Measurements from ENCODE around the gene EXOC6B.
A peak's percentile ranks its signal among the peaks of the same experiment; 100 is the strongest.

The EXOC6B gene

DNA sequence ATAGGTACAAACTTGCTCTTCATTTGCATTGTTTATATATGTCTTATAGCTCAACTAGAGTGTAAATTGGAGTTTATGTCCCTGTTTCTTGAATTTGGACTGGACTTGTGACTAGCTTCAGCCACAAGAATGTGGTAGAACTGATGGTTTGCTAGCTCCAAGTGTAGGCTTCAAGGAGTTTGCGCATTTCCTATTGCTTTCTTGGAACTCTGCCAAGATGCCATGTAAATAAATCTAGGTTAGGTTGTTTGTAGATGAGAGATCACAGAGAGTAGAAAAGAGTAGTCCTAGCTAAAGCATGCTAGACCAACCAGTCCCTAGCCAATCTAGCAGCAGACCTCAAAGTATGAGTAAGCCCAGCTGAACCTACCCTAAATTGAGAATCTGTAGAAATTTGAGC is 495.2 kb downstream of the EXOC6B start:
- no peak for DNase-seq

DNA sequence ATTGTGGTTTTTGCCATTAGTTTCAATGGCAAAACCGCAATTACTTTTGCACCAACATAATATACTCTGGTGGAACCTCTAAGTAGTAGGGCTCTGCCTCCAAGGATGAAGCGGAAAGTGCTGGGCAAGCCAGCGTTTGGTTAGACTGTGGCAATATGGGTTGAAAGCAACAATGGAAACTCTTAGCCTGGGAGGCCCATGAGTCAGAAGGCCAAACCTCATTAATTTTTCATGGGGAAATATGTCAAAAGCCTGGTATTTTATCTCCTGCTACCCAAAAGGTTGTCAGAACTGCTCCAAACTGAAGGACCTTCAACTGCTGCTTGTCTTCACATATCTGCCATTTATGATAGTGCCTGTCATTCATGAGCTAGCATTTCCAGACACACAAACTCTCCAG is 499.1 kb downstream of the EXOC6B start:
- DNase-seq: no peak

GRCh38 chr2:72325592-72326422 is 500.0 kb downstream of the EXOC6B start:
- peak; percentile 11 for DNase-seq

DNA sequence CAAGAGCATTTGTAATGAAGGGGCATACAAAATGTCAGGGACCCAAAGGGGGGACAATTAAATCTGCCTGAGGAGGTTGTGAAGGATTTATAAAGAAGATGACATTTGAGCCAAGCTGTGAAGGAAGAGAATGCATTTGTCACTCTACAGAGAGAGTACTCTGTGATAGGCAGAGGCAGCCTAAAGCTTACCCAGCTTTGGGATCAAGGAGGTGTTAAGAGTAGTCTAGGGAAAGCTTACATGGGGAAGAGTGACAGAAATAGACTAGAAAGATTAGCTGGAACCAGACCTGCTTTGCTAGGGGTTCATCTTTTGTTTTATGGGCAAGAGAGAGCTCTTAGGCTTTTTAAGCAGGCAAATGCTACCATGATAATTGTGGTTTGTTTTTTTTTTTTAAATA is 509.1 kb downstream of the EXOC6B start:
- DNase-seq: no peak

DNA sequence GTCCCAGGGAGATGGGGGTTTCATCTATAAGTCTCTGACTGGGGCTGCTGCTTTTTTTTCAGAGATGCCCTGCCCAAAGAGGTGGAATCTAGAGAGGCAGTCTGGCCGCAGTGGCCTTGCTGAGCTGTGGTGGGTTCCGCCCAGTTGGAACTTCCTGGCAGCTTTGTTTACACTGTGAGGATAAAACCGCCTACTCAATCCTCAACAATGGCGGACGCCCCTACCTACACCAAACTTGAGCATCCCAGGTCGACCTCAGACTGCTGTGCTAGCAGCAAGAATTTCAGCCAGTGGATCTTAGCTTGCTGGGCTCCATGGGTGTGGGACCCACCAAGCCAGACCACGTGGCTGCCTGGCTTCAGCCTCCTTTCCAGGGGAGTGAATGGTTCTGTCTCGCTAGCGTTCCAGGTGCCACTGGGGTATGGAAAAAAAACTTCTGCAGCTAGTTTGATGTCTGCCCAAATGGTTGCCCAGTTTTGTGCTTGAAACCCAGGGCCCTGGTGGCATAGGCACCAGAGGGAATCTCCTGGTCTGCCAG is 525.6 kb downstream of the EXOC6B start:
- no peak for DNase-seq

DNA sequence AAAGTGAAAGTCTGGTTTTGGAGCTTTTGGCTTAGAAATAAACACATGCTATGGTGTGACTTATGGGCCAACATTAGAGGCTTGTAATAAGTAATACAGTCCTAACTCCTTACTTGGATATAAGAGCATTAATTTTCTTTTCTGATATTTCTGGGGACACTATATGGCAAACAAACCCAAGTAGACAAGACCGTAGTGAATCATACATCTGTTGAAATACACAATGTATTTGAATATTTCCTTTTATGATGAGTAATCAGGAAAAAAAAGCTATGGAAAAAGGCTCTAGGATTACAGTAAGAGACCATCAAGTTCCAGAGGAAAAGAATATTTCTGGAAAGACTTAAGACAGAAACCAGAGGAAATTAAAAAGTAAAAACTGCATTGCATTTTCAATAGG is 532.2 kb downstream of the EXOC6B start:
- no peak for DNase-seq

DNA sequence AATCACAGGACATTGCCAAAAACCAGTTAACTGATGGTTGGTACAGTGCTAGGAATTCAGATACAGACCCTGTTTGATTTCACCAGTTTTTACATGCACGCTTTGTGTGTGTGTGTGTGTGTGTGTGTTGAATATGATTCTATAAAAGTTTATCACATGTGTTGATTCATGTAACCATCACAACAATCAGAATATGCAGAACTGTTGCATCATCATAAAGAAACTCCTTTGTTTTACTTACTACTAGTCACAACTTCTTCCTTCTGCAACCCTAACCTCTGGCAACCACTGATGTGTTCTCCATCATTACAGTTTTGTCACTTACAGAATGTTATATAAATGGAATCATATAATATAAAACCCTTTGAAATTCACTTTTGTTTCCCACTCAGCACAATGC is 533.4 kb downstream of the EXOC6B start:
- no peak for DNase-seq

GRCh38 chr2:72291059-72291458 is 534.8 kb downstream of the EXOC6B start:
- no peak for DNase-seq

GRCh38 chr2:72289736-72290135 is 536.1 kb downstream of the EXOC6B start:
- DNase-seq: no peak

GRCh38 chr2:72289283-72289682 is 536.5 kb downstream of the EXOC6B start:
- DNase-seq: no peak

DNA sequence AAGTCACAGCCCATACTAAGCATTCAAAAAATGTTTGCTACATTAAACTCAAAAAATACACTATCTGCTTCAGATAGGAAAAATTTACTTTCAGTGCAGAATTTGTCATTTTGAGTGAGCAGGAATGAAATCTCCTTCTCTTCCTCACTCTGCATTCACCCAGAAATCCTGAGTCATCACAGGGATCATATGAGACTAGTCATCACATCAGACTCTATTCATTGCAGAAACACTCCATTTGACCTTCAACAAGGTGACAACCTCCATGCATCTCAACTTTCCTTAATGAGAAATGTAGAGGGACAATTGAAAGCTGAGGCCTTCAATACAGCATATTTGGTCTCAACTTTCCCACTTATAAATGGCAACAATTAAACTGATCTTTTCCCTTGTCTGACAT is 547.8 kb downstream of the EXOC6B start:
- DNase-seq: no peak

- DNase-seq: no peak
These were observed 549.0 kb downstream of the EXOC6B start for GRCh38 chr2:72276876-72277275.

DNA sequence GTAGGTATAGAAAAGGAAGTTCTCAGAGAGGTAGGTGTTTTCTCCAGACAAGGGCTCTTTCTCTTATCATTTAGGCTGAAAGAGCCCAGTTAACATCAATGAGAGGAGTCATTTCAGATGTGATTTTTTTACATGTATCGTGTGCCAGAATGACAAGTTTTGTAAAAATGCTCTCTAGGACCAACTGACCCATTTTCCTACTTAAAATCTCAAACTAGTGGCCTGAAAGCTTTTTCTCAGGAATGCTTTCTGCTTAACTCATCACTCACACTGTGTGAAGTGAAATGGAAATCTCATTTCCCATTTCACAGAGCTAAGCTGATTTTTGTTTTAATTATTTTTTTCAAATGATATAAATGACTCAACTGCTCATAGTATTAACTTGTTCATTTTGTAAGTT is 549.5 kb downstream of the EXOC6B start:
- DNase-seq: no peak

GRCh38 chr2:72275084-72275483 is 550.7 kb downstream of the EXOC6B start:
- no peak for DNase-seq

- DNase-seq: no peak
These were observed 551.4 kb downstream of the EXOC6B start for GRCh38 chr2:72274380-72274797.

DNA sequence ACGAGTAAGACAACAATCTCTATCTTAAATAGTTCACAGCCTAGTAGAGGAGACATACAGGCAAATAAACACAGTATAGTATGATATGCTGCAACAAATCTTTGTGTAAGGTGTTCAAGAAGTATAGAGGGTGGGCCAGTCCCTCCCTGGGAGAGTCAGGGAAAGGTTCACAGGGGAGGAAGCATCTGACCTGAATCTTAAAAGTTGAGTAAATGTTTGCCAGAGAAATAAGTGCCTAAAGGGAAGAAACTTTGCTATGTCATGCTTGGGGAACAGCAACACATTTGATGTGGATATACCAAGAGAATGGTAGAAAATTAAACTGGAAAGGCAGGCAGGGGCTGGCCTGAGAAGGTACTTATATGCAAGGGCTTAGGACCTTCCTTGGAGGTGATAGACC is 552.4 kb downstream of the EXOC6B start:
- DNase-seq: no peak

GRCh38 chr2:72271766-72272641 is 553.8 kb downstream of the EXOC6B start:
- no peak for DNase-seq

DNA sequence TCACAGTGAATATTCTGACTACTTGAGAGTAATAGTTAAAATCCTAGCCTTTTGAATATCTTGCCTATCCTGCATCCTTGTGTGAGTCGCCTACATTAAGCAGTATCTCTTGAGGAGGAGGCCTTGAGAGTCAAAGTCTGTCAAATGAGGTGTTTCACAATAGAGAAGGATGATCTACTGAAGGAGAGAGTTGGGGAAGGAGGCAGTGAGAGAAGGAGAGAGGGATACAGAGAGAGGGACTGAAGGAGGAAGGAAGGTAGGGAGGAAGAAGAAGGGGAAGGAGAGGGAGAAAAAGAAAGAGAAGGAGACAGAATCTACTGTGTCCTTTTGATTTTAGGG is 554.6 kb downstream of the EXOC6B start:
- DNase-seq: no peak

- no peak for DNase-seq
These were observed 555.1 kb downstream of the EXOC6B start for GRCh38 chr2:72270556-72271275.

DNA sequence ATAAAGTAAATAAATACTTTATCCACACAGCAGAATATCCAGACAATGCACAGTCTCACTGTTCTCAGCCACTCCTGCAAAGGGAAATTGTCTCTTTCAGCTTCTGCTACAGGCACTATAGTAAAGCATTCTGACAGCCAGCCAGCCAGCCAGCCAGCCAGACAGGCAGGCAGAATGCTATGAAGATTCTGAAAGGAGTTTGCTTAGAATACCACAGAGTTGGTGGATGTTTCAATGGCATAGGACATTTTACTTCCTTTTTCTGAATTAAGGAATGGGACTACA is 562.1 kb downstream of the EXOC6B start:
- DNase-seq: no peak

GRCh38 chr2:72263043-72263775 is 562.6 kb downstream of the EXOC6B start:
- DNase-seq: no peak

GRCh38 chr2:72261076-72261475 is 564.8 kb downstream of the EXOC6B start:
- DNase-seq: no peak

- DNase-seq: no peak
These were observed 570.3 kb downstream of the EXOC6B start for GRCh38 chr2:72255540-72255939.
